ENCODE data around the gene YTHDF1.
"Not testable (repeated sequence)": the region's sequence is repeated elsewhere in the genome, so short reads cannot be mapped to it uniquely, and the experiment has no call there.

YTHDF1 gene

GRCh38 chr20:63225082-63225454, 9.1 kb upstream of the YTHDF1 start:
- Mint-ChIP-seq H3K4me3 (no peak overlapping the region), H3K27ac (no peak overlapping the region), H3K36me3 (ENCODE audit: low read depth) (no peaks in the 10 kb centered on the region), H3K4me1 (ENCODE audit: low read depth) (no peaks in the 10 kb centered on the region), H3K9me3 (no peaks in the 10 kb centered on the region), H3K27me3 (ENCODE audit: low read depth) (peaks cover 16% of the 10 kb centered on the region)

DNA sequence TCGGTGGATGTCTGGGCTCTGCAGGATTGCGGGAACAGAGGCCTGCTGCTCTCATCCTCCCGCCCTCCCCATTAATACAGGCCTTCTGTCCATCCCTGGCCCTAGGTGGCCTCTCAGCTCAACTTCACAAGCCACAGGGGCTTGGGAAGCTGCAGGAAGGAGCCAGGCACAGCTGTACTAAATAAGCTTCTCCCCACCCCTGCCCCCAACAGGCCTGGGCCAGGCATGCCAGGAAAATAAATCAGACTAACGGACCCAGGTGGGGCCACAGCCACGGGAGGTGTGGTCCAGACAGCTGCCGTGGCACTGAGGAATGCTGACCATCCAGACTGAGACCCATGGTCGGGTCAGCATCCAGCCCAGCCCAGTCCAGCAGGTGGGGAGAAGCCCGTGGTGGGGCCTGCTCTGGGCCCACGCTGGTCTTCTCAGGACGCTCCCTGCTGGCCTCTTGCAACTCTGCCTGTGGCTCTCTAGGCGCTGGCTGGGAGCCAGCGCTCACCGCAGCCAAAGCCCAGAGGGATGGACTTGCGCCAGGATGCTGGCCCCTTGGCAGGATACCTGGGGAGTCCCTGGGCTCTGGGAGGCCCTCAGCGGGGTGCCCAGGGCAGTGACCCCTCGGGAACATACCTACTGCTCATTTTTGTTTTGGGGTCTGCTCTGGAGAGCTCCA, 8.6 kb upstream of the YTHDF1 start:
- Mint-ChIP-seq H3K4me3 (no peak overlapping the region), H3K4me1 (ENCODE audit: low read depth) (no peaks in the 10 kb centered on the region), H3K27me3 (ENCODE audit: low read depth) (peaks cover 13% of the 10 kb centered on the region), H3K9me3 (no peaks in the 10 kb centered on the region), H3K36me3 (ENCODE audit: low read depth) (no peaks in the 10 kb centered on the region), H3K27ac (no peak overlapping the region)

DNA sequence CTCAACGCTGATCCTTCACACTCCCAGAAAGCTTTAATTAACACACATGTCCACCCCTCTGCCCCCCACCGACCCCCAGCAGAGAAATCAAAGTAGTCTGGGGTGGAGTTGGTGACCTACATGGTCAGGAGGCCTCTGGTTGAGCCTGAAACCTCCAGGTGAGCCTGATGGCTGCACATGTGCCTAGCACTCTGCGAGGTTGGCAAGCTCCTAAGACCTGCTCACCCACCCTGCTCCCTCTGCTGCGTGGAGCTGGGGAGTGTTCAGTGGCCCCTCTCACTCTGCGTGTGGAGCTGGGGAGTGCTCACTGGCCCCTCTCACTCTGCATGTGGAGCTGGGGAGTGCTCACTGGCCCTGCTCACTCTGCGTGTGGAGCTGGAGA, 7.9 kb upstream of the YTHDF1 start:
- H3K4me3 Mint-ChIP-seq: no peak overlapping the region
- H3K27ac Mint-ChIP-seq: no peak overlapping the region
- no peaks in the 10 kb centered on the region for H3K36me3 Mint-ChIP-seq (ENCODE audit: low read depth)
- peaks cover 5% of the 10 kb centered on the region for H3K27me3 Mint-ChIP-seq (ENCODE audit: low read depth)
- no peaks in the 10 kb centered on the region for H3K9me3 Mint-ChIP-seq
- no peaks in the 10 kb centered on the region for H3K4me1 Mint-ChIP-seq (ENCODE audit: low read depth)

DNA sequence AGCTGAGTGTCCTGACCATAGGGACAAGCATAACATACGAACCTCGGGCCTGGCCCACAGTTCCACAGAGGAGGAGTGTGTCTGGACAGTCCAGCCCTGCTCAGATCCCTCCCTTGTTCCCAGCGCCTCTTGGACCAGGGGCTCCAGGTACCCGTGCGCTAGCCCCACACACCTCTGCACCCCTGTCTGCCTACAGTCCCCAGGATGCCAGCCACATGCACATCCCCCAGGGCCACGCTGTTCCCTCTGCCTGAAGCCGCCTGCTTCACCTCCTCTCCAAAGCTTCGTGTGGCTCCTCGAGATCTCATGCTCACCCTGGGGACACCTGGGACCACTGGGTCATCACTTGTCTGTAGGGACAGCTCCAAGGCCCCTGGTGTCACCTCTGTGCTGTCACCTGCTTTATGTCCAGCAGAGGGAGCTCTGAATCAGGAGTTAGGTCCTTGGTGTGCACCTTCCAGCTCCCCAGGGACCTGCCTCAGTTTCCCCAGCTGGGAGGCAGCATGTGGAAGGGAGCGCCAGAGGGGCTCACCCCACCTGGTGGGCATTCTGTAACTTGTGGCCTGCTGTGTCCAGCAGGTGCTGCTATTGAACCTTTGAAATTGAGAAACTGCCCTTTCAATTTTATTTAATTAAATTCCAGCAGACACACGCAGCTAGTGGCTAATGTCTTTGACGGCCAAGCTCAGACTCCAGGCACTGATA, 7.3 kb upstream of the YTHDF1 start:
- Mint-ChIP-seq H3K27ac (no peak overlapping the region), H3K4me3 (no peak overlapping the region), H3K27me3 (ENCODE audit: low read depth) (no peaks in the 10 kb centered on the region), H3K36me3 (ENCODE audit: low read depth) (no peaks in the 10 kb centered on the region), H3K9me3 (no peaks in the 10 kb centered on the region), H3K4me1 (ENCODE audit: low read depth) (no peaks in the 10 kb centered on the region)

DNA sequence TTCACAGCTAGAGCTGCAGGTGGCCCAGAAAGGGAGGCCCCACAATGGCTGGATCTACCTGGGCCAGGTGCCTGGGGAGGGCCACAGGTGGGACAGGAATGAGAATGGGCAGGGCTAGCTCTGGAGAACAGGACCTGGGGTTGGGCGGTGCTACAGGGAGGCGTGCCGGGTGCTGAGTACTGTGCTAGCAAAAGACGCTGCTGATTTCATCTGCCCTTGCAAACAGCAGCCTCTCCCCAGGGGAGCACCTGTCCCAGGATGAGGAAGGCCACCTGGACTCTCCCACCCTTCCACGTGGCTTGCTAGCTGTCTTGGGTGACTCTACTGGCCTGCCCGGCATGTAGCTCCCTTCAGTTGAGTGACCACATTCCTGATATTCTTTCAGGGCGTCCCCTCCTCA, 6.6 kb upstream of the YTHDF1 start:
- Mint-ChIP-seq H3K36me3 (ENCODE audit: low read depth) (no peaks in the 10 kb centered on the region), H3K27me3 (ENCODE audit: low read depth) (no peaks in the 10 kb centered on the region), H3K27ac (no peak overlapping the region), H3K9me3 (no peaks in the 10 kb centered on the region), H3K4me3 (no peak overlapping the region), H3K4me1 (ENCODE audit: low read depth) (no peaks in the 10 kb centered on the region)

GRCh38 chr20:63221400-63222053, 5.6 kb upstream of the YTHDF1 start:
- not testable (repeated sequence) for H3K4me3 Mint-ChIP-seq; H3K36me3 Mint-ChIP-seq (ENCODE audit: low read depth); H3K4me1 Mint-ChIP-seq (ENCODE audit: low read depth); H3K9me3 Mint-ChIP-seq; H3K27ac Mint-ChIP-seq; H3K27me3 Mint-ChIP-seq (ENCODE audit: low read depth)

DNA sequence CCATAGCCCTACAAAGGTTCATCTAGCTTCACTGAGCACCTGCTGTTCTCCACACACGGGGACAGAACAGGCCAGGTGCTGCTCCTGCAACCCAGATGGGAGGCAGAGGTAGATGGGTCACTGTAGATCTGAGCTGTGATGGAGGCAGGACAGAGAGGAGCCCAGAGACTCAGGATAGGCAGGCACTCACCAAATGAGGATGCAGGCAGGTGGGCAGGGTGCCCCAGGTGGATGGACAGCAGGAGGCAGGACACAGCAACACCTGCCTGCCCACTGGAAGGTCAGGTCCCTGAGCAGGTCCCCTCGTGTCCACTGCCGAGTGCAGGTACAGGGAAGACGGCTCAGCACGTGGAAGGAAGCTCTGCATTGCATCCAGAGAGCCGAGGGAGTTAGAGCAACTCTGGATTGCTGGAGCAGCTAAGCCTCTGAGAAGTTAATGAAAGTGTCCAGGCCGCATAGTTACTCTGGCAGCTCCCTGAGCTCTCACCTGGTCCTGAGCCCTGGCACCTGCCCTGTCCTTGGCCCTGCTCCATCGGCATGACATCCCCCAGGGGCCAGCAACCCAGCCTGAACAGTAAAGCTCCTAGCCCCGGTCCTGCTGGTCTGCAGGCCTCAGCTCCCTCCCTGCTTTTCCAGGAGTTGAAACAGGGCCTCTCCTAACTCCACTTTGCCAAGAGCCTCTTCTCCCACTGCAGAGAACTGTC, 4.9 kb upstream of the YTHDF1 start:
- Mint-ChIP-seq H3K4me1 (ENCODE audit: low read depth) (peaks cover 5% of the 10 kb centered on the region), H3K36me3 (ENCODE audit: low read depth) (no peaks in the 10 kb centered on the region), H3K27ac (no peak overlapping the region), H3K27me3 (ENCODE audit: low read depth) (no peaks in the 10 kb centered on the region), H3K4me3 (no peak overlapping the region), H3K9me3 (no peaks in the 10 kb centered on the region)

DNA sequence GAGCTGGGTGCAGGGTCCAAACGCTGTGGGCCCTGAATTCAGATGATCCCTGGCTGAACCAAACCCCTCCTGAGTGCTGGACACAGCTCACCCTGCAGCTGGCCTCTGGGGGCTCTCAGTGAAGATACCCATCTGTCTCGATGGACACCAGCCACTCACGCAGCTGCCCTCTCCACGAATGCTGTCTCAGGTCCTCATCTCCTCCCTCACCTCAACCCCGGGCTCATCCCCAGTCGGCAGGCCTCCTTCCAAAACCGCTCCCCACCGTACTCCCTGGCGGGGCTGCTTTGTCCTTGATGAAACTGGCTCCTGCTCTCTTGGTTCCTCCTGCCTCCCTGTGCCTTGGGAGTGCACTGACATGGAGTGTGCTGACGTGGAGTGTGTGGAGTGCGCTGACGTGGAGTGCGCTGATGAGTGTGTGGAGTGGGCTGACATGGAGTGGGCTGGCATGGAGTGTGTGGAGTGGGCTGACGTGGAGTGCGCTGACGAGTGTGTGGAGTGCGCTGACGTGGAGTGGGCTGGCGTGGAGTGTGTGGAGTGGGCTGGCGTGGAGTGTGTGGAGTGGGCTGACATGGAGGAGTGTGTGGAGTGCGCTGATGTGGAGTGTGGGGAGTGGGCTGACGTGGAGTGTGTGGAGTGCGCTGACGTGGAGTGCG, 4.1 kb upstream of the YTHDF1 start:
- Mint-ChIP-seq H3K36me3 (ENCODE audit: low read depth) (peaks cover 3% of the 10 kb centered on the region), H3K27me3 (ENCODE audit: low read depth) (no peaks in the 10 kb centered on the region), H3K4me1 (ENCODE audit: low read depth) (peaks cover 9% of the 10 kb centered on the region), H3K27ac (no peak overlapping the region), H3K4me3 (no peak overlapping the region), H3K9me3 (no peaks in the 10 kb centered on the region)

- no peak overlapping the region for H3K27ac Mint-ChIP-seq
- H3K9me3 Mint-ChIP-seq: no peaks in the 10 kb centered on the region
- H3K4me1 Mint-ChIP-seq (ENCODE audit: low read depth): peaks cover 14% of the 10 kb centered on the region
- H3K27me3 Mint-ChIP-seq (ENCODE audit: low read depth): no peaks in the 10 kb centered on the region
- no peak overlapping the region for H3K4me3 Mint-ChIP-seq
- peaks cover 7% of the 10 kb centered on the region for H3K36me3 Mint-ChIP-seq (ENCODE audit: low read depth)
These were observed 3.5 kb upstream of the YTHDF1 start for GRCh38 chr20:63219447-63219821.

- H3K9me3 Mint-ChIP-seq: no peaks in the 10 kb centered on the region
- no peaks in the 10 kb centered on the region for H3K27me3 Mint-ChIP-seq (ENCODE audit: low read depth)
- H3K27ac Mint-ChIP-seq: no peak overlapping the region
- peaks cover 20% of the 10 kb centered on the region for H3K4me1 Mint-ChIP-seq (ENCODE audit: low read depth)
- H3K36me3 Mint-ChIP-seq (ENCODE audit: low read depth): peaks cover 12% of the 10 kb centered on the region
- no peak overlapping the region for H3K4me3 Mint-ChIP-seq
These were observed 2.9 kb upstream of the YTHDF1 start for GRCh38 chr20:63218701-63219446.

DNA sequence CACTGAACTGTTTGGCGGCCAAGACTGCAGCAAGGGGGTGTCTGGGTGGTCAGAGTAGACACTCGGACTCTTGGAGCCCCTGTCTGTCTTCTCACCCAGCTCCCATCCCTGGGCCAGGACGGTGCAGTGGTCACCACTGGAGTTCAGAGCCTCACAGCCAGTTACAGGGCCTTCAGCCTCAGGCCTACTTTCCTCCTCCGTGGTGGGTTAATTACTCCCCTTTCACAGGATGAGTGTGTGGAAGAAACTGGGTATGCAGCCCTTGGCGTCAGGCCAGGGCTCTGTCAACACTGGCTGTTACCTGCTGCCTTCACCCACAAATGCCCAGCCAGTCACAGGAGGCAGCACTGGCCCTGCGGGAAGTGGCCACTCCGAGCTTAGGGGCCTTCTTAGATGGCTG, 1.8 kb upstream of the YTHDF1 start:
- Mint-ChIP-seq H3K27me3 (ENCODE audit: low read depth) (no peaks in the 10 kb centered on the region), H3K27ac (no peak overlapping the region)

DNA sequence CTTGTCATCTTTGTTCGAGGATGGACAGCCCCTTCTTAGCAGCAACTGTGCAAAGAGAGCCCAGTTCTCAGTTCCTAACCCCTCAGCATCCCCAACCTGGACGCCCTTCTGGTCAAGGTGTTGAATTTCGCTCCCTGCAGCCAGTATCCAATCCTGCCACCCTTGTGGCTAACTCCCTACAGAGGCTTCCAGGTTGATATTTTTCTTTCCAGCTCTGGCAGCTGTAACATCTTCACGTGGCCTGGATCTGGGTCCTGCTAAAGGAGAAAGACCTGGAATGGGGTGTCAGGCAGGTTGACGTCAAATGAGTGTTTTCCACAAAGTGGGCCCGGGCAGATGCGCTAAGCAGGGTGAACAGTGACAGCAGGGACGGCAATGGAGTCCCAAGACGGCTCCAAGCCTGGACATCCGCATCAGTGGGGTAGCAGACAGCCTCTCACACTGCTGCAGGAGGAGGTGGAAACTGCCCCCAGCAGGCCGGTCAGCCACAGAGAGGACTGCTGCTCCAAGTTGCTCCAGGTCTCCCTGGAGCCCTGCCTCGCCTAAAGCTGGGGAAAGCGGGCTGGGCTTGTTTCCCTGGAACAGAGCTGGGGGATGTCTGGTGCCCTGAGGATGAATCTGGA, 1.0 kb upstream of the YTHDF1 start:
- H3K4me1 Mint-ChIP-seq (ENCODE audit: low read depth): peaks cover 33% of the 10 kb centered on the region
- peaks cover 26% of the 10 kb centered on the region for H3K36me3 Mint-ChIP-seq (ENCODE audit: low read depth)
- no peaks in the 10 kb centered on the region for H3K27me3 Mint-ChIP-seq (ENCODE audit: low read depth)
- H3K27ac Mint-ChIP-seq: peak overlapping the region; percentile 86
- no peaks in the 10 kb centered on the region for H3K9me3 Mint-ChIP-seq
- H3K4me3 Mint-ChIP-seq: peak overlapping the region; percentile 82

More for the DNA sequence above, 1.8 kb upstream of the YTHDF1 start:
- no peaks in the 10 kb centered on the region for H3K9me3 Mint-ChIP-seq
- H3K36me3 Mint-ChIP-seq (ENCODE audit: low read depth): peaks cover 21% of the 10 kb centered on the region
- H3K4me1 Mint-ChIP-seq (ENCODE audit: low read depth): peaks cover 27% of the 10 kb centered on the region
- H3K4me3 Mint-ChIP-seq: no peak overlapping the region

- H3K27ac Mint-ChIP-seq: peak overlapping the region; percentile 87
These were observed 560 bp downstream of the YTHDF1 start for GRCh38 chr20:63215101-63216040.

More at GRCh38 chr20:63215101-63216040, 560 bp downstream of the YTHDF1 start:
- no peaks in the 10 kb centered on the region for H3K9me3 Mint-ChIP-seq
- H3K36me3 Mint-ChIP-seq (ENCODE audit: low read depth): peaks cover 28% of the 10 kb centered on the region
- H3K27me3 Mint-ChIP-seq (ENCODE audit: low read depth): no peaks in the 10 kb centered on the region
- H3K4me3 Mint-ChIP-seq: peak overlapping the region; percentile 92
- H3K4me1 Mint-ChIP-seq (ENCODE audit: low read depth): peaks cover 37% of the 10 kb centered on the region
